Measurements from ENCODE around the gene SRRD. TPM values are rescaled to one million over a fixed set of nuclear protein-coding genes. Genes with fewer than 3 reads are reported as not detected.

The SRRD gene
- total RNA-seq, 1 experiment from 2014 or later: 25.1 TPM

GRCh38 chr22:26479043-26479791 lies 4.5 kb upstream of the SRRD start:
- peaks cover 43% of the 10 kb centered on the region for H3K36me3 Mint-ChIP-seq
- ChIA-PET CTCF (interaction anchor here (0.9 to 1.4 kb wide), 3 partner anchors 18 to 115 kb away, joined by 3 to 7 read pairs (median 4); no protein-coding TSS in a partner anchor), POLR2A (no interaction called here)
- H3K27ac Mint-ChIP-seq: peak overlapping the region; percentile 38
- peaks cover 35% of the 10 kb centered on the region for H3K4me1 Mint-ChIP-seq
- H3K27me3 Mint-ChIP-seq (ENCODE audit: low read depth): no peaks in the 10 kb centered on the region
- no peak for DNase-seq (ENCODE audit: low spot score)
- no peak for TF ChIP-seq PREB (CRISPR knock-in tag; IDR thresholded peaks at IDR 0.05; ENCODE audit: borderline replicate concordance)
- TF ChIP-seq ZMAT4 (CRISPR knock-in tag; IDR thresholded peaks at IDR 0.05): no peak
- no peak for TF ChIP-seq MYBL2 (CRISPR knock-in tag; IDR thresholded peaks at IDR 0.05)
- TF ChIP-seq ESRRA (CRISPR knock-in tag; IDR thresholded peaks at IDR 0.05; ENCODE audit: borderline replicate concordance): no peak
- TF ChIP-seq E2F4 (CRISPR knock-in tag; IDR thresholded peaks at IDR 0.05; ENCODE audit: borderline replicate concordance, low read depth): no peak
- no peak for TF ChIP-seq IRF1 (CRISPR knock-in tag; IDR thresholded peaks at IDR 0.05)
- TF ChIP-seq GABPB1 (CRISPR knock-in tag; IDR thresholded peaks at IDR 0.05): no peak
- no peak for TF ChIP-seq ZNF416 (CRISPR knock-in tag; IDR thresholded peaks at IDR 0.05)
- no peaks in the 10 kb centered on the region for H3K9me3 Mint-ChIP-seq
- H3K4me3 Mint-ChIP-seq: peak overlapping the region; percentile 1
- no peak for ATAC-seq

GRCh38 chr22:26479792-26480610 lies 3.7 kb upstream of the SRRD start:
- no peak for ATAC-seq
- Mint-ChIP-seq H3K36me3 (peaks cover 35% of the 10 kb centered on the region), H3K27me3 (ENCODE audit: low read depth) (no peaks in the 10 kb centered on the region), H3K4me1 (peaks cover 39% of the 10 kb centered on the region), H3K9me3 (no peaks in the 10 kb centered on the region), H3K4me3 (peak overlapping the region; percentile 12), H3K27ac (peak overlapping the region; percentile 38)
- DNase-seq (ENCODE audit: low spot score): no peak
- TF ChIP-seq GTF2I (CRISPR knock-in tag; conservative IDR thresholded peaks at IDR 0.05): no peak
- TF ChIP-seq TCF7 (CRISPR knock-in tag; IDR thresholded peaks at IDR 0.05; ENCODE audit: low read depth): no peak
- TF ChIP-seq PRDM15 (CRISPR knock-in tag; IDR thresholded peaks at IDR 0.05): no peak
- TF ChIP-seq GRHL2 (CRISPR knock-in tag; IDR thresholded peaks at IDR 0.05; ENCODE audit: insufficient replicate concordance, severe bottlenecking): no peak
- TF ChIP-seq RORB (CRISPR knock-in tag; IDR thresholded peaks at IDR 0.05): no peak
- TF ChIP-seq ZNF512 (CRISPR knock-in tag; IDR thresholded peaks at IDR 0.05; ENCODE audit: borderline replicate concordance): no peak
- CTCF ChIA-PET: interaction anchor here (0.5 to 1.4 kb wide), 3 partner anchors 19 to 89 kb away, joined by 3 to 7 read pairs (median 3); no protein-coding TSS in a partner anchor
- POLR2A ChIA-PET: no interaction called here
